GM23248 (cell line): ENCODE data around the gene SLC5A5.

Experiments
- EZH2 ChIP-seq: fragments of 200-600 bp; sonication (generic); IDR thresholded peaks from 2 replicates; pipeline ENCODE4 v1.6.1; 2018; ENCODE audit warnings: antibody characterized with exemption, mild to moderate bottlenecking; ENCODE audit not compliant: insufficient read depth, poor library complexity, severe bottlenecking
- EZH2phosphoT487 ChIP-seq: fragments of 200-600 bp; sonication (generic); IDR thresholded peaks from 2 replicates; pipeline ENCODE4 v1.6.1; 2018; ENCODE audit warnings: antibody characterized with exemption, moderate library complexity, mild to moderate bottlenecking, low read depth; ENCODE audit not compliant: insufficient read depth

DNA sequence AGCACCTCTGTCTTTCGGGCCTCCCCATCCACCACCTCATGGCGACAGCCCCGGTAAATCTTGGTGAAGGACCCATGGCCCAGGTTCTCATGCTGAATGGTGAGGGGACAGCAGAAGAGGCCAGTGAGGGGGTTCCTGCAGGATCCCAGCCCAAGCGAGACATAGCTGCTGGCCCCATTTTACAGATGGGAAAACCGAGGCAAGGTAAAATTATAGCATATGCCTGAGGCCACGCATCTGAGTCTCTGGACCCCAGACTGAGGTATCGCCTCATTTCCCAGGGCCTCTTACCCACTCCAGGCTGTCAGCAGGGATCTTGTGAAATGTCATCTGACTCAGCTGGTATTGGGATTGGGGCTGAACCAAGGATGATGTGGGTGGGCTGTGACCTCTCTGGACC is 33.8 kb upstream of the SLC5A5 start:
- TF ChIP-seq EZH2phosphoT487 (no peak), EZH2 (no peak)
